ENCODE measurements around the gene COL6A2. TPM values are rescaled to one million over a fixed set of nuclear protein-coding genes. Genes with fewer than 3 reads are reported as not detected.

Gene COL6A2
- total and polyA plus RNA-seq, 2 of the 13 experiments (the other 11 are each of a cell fraction or from before 2014, with no cell fraction given), result 0.07 to 0.41 TPM

GRCh38 chr21:46154955-46155513, 57.1 kb downstream of the COL6A2 start (continued):
- TF ChIP-seq CC2D1A (CRISPR knock-in tag; IDR thresholded peaks at IDR 0.05) (no peak), ZNF792 (CRISPR knock-in tag; IDR thresholded peaks at IDR 0.05) (no peak), ZNF20 (CRISPR knock-in tag; IDR thresholded peaks at IDR 0.05) (peak; percentile 60), REPIN1 (CRISPR knock-in tag; IDR thresholded peaks at IDR 0.05; ENCODE audit: borderline replicate concordance, low read depth) (no peak), ZNF597 (CRISPR knock-in tag; IDR thresholded peaks at IDR 0.05) (no peak), ZNF501 (CRISPR knock-in tag; IDR thresholded peaks at IDR 0.05) (no peak; the same call in 1 of the 2 replicates), HMG20B (CRISPR knock-in tag; conservative IDR thresholded peaks at IDR 0.05) (no peak), ZNF780A (CRISPR knock-in tag; IDR thresholded peaks at IDR 0.05) (no peak), NFKB2 (CRISPR knock-in tag; IDR thresholded peaks at IDR 0.05; ENCODE audit: borderline replicate concordance) (no peak), ZNF563 (CRISPR knock-in tag; IDR thresholded peaks at IDR 0.05) (no peak), ZNF558 (CRISPR knock-in tag; IDR thresholded peaks at IDR 0.05; ENCODE audit: borderline replicate concordance) (no peak), HMGXB3 (CRISPR knock-in tag; IDR thresholded peaks at IDR 0.05; ENCODE audit: borderline replicate concordance) (0 out of 2 replicates have a peak, but pooled peaks have one; percentile 8), SNAPC4 (CRISPR knock-in tag; IDR thresholded peaks at IDR 0.05) (peak; percentile 89; the same call in 1 of the 2 replicates), ZNF614 (CRISPR knock-in tag; IDR thresholded peaks at IDR 0.05; ENCODE audit: borderline replicate concordance) (no peak), DNMT1 (CRISPR knock-in tag; IDR thresholded peaks at IDR 0.05) (no peak), HOXD1 (CRISPR knock-in tag; IDR thresholded peaks at IDR 0.05) (no peak), CENPBD1 (CRISPR knock-in tag; IDR thresholded peaks at IDR 0.05; ENCODE audit: borderline replicate concordance, low read depth) (no peak), ZNF383 (CRISPR knock-in tag; IDR thresholded peaks at IDR 0.05; ENCODE audit: borderline replicate concordance) (no peak)
